NCI-H2029 treated with DMSO at 0.1 percent for 48 hours (cell line): ENCODE measurements around the gene CDC25A.

Source experiments
- DNase-seq: peaks from one replicate; lab custom pipeline; 2025; lab: John Stamatoyannopoulos, UW

The CDC25A gene

DNA sequence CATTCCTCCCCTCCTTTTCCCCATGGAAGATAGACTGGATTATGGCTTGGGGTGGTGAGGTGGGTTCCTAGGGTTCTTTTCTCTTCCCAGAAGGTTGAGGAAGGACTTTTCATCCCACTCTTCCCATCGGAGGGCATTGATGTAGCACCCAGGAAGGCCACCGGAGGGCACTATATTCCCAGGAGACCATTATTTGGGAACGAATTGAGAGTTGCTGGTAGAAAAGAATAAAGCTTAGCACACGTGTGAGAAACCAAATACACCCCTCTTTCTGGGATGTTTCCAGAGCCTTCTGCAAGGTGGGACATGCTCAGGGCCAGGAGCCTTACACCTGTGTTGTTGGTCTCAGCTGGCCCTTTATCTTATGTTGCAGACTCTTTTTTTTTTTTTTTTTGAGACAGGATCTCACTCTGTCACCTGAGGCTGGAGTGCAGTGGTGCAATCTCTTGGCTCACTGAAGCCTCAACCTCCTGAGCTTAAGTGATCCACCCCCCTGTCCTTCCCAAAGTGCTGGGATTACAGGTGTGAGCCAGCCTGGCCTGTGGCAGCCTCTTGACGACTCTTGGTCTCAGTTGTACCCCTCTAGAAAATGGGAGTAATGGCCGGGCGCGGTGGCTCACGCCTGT is 6.3 kb upstream of the CDC25A start:
- peak; percentile 32 for DNase-seq

DNA sequence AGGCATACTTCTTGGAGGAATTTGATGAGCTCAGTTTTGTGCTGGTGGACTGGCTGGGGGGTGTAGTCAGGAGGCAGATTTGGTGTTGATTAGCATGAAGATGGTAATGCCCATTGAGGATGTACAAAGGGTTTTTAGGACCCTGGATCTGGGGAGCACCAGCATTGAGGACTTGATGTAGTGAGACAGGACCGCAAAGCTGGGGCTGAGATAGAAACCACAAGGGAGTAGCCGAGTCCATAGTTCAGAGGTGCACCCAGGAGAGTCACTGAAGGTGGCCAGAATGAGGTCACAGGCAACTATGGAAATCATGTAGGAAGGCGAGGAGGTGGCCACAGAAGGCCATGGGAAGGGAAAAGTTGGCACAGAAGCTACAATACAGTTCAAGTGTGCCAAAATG is 2.7 kb upstream of the CDC25A start:
- DNase-seq, result no peak

DNA sequence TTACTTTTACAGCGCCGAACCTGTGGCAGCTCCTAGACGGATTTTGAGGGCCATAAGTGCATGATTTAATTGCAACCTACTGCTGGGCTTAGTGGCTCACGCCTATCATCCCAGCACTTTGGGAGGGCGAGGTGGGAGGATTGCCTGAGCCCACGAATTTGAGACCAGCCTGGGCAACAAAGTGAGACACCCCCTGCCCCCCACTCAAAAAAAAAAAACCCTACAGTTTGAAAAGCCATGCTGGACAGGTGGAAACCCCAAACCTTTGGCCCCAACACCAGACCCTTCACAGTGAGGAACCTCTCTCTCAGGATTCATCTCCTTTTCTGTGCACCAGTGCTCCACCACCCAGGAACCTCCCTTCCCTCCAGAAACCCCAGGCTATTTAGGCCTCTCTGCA is 1.1 kb upstream of the CDC25A start:
- DNase-seq, result no peak

GRCh38 chr3:48187579-48188265 is 495 bp downstream of the CDC25A start:
- DNase-seq, result no peak

GRCh38 chr3:48187301-48187578 is 977 bp downstream of the CDC25A start:
- no peak for DNase-seq

DNA sequence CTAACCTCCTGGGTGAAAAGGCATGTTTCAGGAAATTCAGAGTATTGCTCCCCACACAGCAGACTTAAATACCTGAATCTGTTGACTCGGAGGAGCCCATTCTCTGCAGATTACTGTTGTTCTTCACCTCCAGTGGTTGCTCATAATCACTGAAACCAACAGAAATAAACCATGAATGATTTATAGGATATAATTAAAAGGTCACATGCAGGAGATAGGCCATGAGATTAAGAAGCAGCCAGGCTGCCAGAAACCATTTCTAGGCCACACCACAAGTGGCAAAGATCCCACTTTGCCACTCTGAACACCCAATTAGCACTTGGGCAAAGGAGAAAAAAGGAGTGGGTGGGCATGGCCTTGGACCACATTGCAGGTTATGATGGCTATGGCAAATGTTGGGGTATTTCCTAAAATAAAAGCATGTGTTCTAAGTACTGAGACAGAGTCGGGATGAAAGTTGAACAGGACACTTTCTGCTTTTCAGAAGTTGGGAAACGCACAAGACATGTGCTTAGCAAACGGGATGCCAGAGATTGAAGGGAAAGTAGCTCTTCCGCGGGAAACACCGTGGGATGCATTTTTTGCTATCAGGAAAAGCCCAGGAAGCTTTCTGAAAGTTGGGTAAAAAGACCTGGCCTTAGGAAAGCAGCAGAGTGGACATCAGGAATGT is 1.5 kb downstream of the CDC25A start:
- no peak for DNase-seq

- DNase-seq, result no peak
Measured at GRCh38 chr3:48185129-48185528, 3.1 kb downstream of the CDC25A start.

- no peak for DNase-seq
Measured at GRCh38 chr3:48184299-48184698, 3.9 kb downstream of the CDC25A start.

GRCh38 chr3:48180531-48181253 is 7.5 kb downstream of the CDC25A start:
- no peak for DNase-seq

DNA sequence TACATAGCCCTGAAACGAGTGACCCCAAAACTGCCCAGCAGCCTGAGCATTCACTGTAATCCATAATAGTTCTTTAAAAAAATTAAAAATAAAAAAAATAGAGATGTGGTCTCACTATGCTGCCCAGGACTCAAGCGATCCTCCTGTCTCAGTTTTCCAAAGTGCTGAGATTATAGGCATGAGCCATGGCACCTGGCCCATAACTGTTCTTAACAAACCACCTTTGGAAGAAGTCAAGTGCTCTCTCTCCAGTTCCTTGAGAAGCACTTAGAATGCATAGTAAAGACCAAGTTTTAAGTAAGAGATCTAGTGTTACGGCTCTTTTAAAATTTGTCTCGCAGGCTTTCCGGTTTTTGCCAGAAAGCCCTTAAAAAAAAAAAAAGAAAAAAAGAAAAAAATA is 8.2 kb downstream of the CDC25A start:
- DNase-seq, result no peak

- DNase-seq, result no peak
Measured at GRCh38 chr3:48178072-48178471, 10.1 kb downstream of the CDC25A start.

DNA sequence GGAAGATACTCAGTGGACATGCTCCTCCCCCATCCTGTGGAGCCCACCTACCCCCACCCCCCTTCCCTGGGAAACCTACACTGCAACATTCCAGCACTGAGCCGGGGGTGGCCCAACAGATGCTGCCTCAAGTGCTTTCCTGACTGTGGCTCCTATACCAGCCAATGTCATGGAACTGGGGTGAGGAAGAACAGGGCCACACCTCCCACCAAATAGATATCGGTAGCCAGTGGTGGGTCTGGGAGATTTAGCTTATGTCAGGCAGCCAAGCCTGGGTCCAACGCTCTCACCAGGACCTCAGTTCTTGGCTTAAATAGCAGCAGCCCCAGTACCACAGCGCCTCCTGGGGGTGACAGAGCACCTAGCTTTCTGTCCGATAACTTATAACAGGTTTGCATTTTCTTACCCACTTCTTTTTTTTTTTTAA is 30.3 kb downstream of the CDC25A start:
- no peak for DNase-seq

DNA sequence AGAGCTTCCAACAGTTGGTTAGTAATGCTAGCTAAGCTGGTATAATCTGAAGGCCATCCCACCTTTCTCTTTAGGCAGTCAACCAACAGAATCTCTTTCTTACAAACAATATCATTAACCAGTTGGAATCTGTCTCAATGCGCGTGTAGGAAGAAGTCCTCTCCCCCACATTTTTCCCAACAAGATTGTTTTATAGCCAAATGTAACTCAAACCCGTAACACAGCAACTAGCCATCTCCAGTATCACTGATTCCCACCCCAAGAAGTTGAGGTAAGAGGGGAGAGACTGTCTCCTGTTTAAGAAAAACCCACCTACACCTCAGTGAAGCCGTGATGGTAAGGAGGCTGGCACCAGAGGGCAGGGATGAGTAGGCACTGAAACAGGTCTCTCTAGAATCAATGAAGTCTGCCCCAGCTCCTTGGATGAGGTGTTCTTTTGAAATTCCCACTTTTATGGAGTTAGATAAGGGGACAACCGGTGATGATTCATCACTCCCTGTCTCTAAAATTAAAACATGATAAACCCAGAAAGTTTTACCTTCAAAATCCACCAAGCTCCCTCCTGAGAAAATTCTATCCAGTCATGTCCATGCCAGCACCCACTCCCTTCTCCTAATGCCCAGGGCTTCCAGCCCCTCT is 30.9 kb downstream of the CDC25A start:
- no peak for DNase-seq

- no peak for DNase-seq
Measured at GRCh38 chr3:48156163-48156562, 32.1 kb downstream of the CDC25A start.

DNA sequence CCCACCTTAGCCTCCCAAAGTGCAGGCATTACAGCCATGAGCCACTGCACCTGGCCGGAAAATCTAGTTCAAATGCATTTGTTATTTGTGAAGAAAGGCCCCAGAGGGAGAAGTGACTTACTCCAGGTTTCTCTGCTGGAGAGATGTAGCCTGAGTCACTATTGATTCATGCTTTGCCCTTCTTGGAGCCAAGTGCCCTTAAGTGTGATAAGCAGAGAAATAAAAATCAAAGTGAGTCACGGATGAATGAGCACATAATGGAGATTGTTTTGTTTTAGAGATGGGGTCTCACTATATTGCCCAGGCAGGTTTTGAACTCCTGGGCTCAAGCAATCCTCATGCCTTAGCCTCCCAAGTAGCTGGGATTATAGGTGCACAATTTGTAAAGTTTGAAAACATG is 33.1 kb downstream of the CDC25A start:
- no peak for DNase-seq

GRCh38 chr3:48151807-48152427 is 36.3 kb downstream of the CDC25A start:
- DNase-seq, result no peak

DNA sequence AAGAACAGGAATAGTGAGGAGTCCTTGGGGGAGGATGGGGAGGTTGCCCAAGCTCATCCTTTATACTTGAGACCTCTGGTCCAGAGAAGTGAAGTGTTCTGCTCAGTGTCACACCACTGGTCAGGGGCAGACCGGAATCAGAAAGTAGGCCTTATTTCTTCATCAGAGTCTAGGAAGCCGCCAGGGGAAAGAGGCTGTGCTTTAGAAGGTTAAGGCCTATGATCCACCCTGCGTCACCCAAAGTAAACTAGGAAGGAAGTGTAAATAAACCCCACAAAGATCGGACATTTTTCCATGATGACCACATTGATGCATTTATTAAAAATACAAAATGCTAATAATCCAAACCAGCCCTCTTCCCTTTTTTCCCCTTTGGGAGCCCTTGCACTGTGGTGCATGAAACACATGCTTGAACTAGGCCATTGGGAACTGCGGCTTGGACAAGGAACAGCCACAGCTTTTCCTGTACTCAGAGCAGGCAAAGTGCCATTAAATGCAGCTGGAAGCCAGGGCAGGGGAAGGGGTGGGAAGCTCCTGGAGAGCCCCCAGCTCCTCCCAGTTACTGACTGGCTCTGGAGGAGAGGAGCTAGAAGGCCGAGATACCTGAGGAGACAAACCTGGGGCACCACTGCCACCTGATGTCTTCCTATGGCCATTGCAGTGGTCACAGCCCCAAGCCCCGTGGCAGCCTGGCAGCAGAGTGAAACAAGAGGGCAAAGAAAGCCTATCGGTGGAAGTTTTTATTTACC is 37.0 kb downstream of the CDC25A start:
- DNase-seq, result peak; percentile 96

GRCh38 chr3:48143992-48144391 is 44.2 kb downstream of the CDC25A start:
- DNase-seq, result no peak

DNA sequence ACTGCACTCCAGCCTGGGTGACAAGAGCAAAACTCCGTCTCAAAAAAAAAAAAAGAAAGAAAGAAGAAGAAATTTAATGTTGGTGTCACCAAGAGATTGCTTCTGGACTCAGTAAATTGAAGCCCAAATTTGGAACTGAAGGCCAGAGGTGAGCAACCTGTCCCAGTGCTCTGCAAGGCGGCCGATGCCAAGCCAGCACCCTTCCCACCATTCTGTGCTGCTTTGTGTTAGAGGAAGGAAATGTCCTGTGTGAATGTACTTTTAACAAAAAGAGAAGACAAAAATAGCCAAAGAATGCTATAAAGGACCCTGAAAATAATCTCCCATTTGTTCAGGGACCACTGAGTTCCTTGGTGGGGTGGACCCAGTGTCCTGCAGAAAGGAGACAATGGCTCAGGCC is 44.6 kb downstream of the CDC25A start:
- DNase-seq, result no peak

DNA sequence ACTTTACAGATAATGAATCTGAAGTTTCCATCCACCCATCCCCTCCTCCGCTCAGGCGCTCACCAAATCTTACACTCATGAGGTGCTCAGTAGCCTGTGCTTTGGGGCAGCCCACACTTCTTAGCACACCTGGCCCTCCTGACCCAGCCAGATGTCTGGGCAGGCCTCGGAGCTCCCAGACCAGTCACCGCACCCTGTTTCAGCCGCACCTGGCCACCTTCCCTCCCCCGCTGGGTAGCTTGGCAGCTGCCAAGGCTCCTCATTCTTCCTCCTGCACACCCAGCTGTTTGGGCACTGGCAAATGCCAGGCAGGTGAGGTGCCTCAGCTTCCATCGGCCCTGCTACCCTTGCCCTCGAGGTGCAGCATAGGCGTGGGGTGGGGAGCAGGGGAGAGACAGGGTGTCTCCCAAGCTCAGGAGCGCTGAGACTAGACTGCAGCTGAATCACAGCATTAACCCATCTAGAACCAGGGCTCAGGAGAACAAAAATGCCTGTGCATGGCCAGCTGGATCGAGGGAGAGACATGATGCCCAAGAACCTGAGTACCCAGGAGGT is 45.8 kb downstream of the CDC25A start:
- peak; percentile 39 for DNase-seq

- no peak for DNase-seq
Measured at GRCh38 chr3:48141604-48142137, 46.5 kb downstream of the CDC25A start.
